GM03348 (cell line): ENCODE results near the gene BRPF3.

Source experiments
- DNase-seq: peaks from one replicate; pipeline ENCODE4 v3.0.0; 2012; ENCODE audit warnings: low spot score

BRPF3 gene

DNA sequence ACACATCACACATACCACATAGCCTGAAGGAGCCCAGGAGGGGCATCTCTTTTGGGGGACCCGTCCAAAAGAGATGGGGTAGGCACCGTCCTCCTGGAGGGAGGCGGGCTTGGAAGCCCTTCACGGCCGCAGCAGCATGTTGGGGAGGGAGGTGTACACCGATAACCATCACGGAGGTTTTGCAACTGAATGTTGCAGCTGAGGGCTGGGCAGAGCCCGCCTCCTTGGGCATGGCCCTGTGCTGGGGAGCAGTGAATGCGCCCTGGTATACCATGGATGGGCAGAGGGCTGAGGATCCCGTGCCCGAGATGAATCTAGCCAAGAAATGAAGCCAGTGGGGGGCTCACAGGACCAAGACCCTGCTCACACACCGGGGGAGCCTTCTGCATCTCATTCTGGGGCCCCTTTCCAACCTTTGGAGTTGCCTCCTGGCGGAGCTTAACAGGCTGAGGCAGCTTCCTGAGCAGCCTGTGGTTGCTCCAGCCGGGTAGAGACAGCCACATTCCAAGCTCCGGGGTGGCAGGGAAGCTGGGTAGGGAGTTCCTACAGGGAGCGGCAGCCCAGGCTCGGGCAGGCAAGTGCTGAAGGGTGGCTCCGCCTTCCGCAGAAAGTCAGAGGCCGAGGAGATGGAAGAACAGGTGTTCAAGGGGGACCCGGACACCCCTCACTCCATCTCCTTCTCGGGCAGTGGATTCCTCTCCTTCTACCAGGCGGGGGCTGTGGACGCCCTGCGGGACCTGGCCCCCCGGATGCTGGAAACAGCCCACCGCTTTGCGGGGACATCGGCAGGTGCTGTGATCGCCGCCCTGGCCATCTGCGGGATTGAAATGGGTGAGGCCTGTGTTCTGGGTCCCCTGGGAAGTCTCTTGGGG is 73.5 kb downstream of the BRPF3 start, which contains the start of gene PNPLA1:
TSS of gene PNPLA1 (plus strand) at position 227 of the 872 bp plus-strand sequence. CDS start at position 627, 400 bp downstream.
- peak; percentile 33 for DNase-seq

DNA sequence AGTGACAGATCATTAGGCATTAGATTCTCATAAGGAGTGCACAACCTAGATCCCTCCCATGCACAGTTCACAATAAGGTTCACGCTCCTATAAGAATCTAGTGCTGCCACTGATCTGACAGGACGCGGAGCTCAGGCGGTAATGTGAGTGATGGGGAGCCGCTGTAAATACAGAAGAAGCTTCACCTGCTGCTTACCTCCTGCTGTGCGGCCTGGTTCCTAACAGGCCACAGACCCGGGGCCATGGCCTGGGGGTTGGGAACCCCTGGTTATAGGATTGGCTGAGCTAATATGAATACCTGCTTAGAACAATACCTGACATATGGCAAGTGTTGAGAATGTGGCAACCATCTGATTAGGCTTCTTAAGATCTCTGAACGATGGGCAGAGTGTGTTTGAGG is 75.7 kb downstream of the BRPF3 start:
- no peak for DNase-seq

DNA sequence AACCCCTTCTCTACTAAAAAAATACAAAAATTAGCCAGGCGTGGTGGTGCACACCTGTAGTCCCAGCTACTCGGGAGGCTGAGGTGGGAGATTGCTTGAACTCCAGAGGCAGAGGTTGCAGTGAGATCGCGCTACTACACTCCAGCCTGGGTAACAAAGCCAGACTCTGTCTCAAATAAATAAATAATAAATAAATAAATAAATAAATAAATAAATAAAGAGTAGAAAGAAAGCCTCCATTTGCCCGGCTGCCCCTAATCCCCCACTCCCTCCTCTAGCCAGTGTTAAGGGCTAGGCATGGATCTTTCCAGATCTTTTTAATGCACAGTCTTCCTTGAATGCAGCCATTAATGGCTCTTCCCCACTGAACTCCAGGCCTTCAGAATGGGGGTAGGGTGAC is 76.5 kb downstream of the BRPF3 start:
- no peak for DNase-seq

DNA sequence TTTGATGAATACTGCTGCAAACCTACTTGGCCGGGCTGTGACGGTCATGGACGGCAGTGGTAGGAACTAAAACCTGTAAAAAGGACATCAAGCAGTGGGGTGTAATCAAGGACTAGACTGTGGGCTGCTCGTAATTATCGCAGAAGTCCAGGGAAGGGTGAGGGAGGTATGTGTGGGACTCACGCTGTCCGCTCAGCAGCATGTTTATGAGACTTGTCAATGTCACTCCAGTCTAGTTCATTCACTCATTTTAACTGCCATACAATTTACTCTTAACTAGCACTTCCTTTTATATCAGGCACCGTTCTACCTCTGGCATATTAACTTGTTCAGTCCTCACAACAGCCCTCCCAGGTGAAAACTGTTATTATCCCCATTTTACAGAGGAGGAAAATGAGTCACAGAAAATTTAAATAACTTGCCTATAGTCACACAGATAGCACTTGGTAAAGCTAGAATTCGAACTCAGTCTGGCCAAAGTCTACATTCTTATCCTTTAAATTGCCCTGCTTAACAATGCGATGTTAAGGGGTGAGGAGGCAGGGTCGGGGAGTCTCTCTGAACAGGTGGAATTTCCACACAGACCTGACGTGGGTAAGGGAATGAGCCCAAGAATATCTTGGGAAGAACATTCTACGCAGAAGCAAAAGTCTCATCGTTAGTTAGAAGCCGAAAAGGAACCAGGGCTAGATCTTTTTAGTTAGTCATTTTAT is 77.4 kb downstream of the BRPF3 start:
- DNase-seq: no peak

DNA sequence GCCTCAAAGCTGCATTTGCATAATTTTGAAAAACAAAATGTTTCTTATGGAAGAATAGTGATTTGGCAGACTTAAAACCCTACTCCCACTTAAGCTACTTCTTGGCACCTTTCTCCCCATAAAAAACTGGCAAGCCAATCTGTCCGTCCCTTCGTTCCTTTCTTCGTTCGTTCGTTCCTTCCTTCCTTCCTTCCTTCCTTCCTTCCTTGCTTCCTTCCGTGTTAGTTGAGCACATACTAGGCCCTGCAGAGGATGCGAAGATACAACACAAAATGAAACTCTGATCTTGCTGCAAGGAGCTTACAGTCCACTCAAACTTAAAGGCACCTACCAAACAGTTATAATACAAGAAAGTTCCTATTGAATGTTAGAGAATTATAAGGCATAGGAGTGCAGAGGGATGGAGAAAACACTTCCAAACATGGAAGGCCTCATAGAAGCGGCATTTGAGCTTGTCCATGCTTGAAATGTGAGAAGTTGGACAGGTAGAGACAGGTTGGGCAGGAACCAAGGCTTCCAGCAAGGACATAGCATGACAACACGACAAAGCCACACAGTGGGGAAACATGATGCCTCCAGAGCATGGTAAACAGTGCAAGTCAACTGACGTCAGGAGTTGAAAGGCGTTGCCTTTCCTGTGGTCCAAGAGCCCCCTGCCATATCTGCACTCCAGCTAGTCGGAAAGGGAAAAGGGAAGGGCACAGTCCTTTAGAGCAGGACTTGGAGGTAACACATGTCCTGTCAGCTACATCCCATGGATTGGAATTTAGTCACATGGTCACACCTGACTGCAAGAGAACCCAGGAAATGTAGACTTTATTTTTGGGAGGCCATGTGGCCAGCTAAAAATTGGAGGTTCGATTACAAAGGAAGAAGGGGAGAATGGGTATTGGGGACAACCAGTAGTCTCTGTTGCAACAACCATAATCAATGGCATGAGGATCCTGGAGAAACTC is 80.3 kb downstream of the BRPF3 start:
- DNase-seq: no peak

DNA sequence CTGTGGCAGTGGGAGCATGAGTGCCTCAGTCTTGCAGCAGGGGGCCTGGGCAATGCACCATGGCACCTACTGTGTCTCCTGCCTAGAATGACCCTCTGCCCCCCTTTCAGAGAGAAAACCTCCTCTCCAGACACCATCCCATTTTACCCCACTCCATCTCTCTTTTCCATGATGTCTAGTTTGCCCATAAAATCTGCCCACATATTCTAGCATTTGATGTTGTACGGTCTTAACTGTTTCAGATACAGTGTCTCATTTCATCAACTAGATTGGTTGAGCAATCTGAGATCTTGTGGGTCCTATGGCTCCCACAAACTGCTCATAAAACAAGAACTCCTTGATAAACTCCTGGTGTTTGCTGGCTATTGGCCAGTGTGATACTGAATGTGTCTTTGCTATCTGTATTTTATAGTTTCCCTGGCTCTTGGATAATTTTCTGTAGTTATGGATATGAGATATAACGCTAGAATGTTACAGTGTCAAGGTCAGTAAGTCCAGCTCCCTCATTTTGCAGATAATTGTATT is 81.5 kb downstream of the BRPF3 start:
- DNase-seq: no peak

DNA sequence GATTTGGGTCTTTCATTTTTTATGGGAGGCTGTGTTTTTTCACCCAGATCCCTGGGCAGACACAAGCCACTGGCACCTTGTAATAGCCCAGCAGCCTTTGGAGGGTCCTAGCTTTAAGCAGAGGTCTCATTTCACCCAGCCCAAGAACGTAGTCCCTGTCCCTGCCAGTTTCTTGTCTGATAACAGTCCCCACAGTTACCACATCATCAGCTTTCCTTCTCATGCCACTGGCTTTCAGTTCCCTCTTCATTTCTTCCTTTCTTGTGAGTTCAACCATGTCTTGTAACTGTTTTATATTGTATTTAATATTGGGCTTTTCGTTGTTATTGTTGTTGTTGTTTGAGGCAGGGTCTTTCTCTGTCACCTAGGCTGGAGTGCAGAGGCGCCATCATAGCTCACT is 83.9 kb downstream of the BRPF3 start:
- DNase-seq: no peak

DNA sequence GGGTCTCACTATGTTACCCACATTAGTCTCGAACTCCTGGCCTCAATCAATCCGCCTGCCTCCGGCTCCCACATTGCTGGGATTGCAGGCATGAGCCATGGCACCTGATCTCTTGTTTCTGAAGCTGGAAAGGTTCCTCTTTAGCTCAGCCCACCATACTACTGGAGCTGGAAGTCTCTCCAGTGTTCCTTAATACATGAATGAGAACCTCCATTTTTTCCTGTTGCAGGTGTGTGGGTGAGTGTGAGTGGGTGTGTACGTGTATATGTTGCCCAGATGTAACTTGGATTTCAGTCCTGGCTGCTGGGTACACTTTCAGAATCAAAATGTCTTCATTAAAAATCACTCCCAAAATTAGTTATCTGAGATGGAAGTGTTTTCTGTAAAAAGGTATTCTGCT is 84.4 kb downstream of the BRPF3 start:
- DNase-seq: no peak
